HG03135 (cell line): Measurements from ENCODE around the gene FOSB.
"Not testable (repeated sequence)": the region's sequence is repeated elsewhere in the genome, so short reads cannot be mapped to it uniquely, and the experiment has no call there.

Source experiments
- ATAC-seq: cut with Tn5 transposase; IDR thresholded peaks from one replicate; pipeline ENCODE4 v1.9.1; 2021; ENCODE audit warnings: mild to moderate bottlenecking, moderate library complexity; ENCODE audit not compliant: unreplicated experiment

FOSB gene

GRCh38 chr19:45502111-45502510 is 34.3 kb downstream of the FOSB start:
- no peak for ATAC-seq

- no peak for ATAC-seq
Observed at GRCh38 chr19:45503909-45504308, 36.1 kb downstream of the FOSB start.

- ATAC-seq, result no peak
Observed at GRCh38 chr19:45505151-45505995, 37.6 kb downstream of the FOSB start.

- no peak for ATAC-seq
Observed at GRCh38 chr19:45505996-45506245, 38.1 kb downstream of the FOSB start.

GRCh38 chr19:45506246-45506988 is 38.6 kb downstream of the FOSB start:
- ATAC-seq, result peak; percentile 53

GRCh38 chr19:45506989-45507871 is 39.4 kb downstream of the FOSB start, which contains the start of gene VASP:
VASP (plus strand) TSS chr19:45507479; CDS start chr19:45507772, 293 bp downstream.
- peak; percentile 50 for ATAC-seq

GRCh38 chr19:45507872-45508416 is 40.1 kb downstream of the FOSB start:
- ATAC-seq, result no peak

GRCh38 chr19:45508417-45508860 is 40.6 kb downstream of the FOSB start:
- no peak for ATAC-seq

- ATAC-seq, result no peak
Observed at GRCh38 chr19:45508861-45509691, 41.3 kb downstream of the FOSB start.

GRCh38 chr19:45509692-45510015 is 41.9 kb downstream of the FOSB start:
- no peak for ATAC-seq

GRCh38 chr19:45510352-45510751 is 42.6 kb downstream of the FOSB start:
- ATAC-seq, result not testable (repeated sequence)

GRCh38 chr19:45511074-45511473 is 43.3 kb downstream of the FOSB start:
- no peak for ATAC-seq

GRCh38 chr19:45512881-45513483 is 45.2 kb downstream of the FOSB start:
- no peak for ATAC-seq

GRCh38 chr19:45514376-45515051 is 46.7 kb downstream of the FOSB start:
- no peak for ATAC-seq

- no peak for ATAC-seq
Observed at GRCh38 chr19:45515081-45515624, 47.4 kb downstream of the FOSB start.

- no peak for ATAC-seq
Observed at GRCh38 chr19:45515807-45516401, 48.1 kb downstream of the FOSB start.

- ATAC-seq, result no peak
Observed at GRCh38 chr19:45517238-45517637, 49.4 kb downstream of the FOSB start.

GRCh38 chr19:45517641-45518468 is 50.1 kb downstream of the FOSB start:
- no peak for ATAC-seq
